ENCODE measurements around the gene PADI2. TPM values are rescaled to one million over a fixed set of nuclear protein-coding genes. Genes with fewer than 3 reads are reported as not detected.

The PADI2 gene
- total RNA-seq, 4 donors from 2014 or later: 2.2 to 26.7 (median 15.3) TPM

DNA sequence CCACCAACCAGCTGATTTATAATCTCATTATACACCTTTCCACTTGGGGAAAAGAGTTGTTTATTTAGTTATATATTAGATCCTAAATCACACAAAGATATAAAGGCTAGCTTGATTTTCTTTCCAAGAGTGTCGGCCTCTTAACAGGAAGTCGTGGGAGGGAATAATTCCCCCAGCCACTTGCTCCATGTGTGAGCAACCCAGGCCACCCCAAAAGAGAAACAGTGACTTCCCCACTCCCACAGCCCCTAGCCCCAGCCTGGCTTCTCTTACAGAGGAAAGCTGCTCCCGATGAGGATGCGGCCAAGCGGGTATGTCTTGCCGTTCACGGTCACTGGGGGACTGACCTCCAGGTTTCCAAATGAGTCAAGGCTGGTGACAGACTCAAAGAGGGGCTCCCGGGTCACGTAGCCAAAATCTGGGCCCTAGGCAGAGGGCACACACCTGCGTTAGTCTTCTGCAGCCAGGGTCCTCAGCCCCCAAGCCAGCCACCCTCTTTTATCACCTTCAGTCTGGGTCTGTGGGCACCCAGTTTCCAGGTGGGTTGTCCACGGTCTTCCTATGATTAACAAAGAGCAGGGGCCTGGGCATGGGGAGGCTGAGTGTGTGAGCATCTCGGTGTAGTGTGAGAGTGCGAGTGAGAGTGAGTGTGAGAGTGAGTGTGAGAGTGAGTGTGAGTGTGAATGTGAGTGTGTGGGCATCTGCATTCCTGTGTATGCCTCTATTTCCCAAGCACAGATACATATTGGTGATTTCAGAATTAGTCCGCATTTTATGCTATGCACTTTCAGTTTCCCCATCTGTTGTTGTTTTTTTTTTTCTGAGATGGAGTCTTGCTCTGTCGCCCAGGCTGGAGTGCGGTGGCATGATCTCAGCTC is 40.0 kb downstream of the PADI2 start:
- WGBS, 2 donors: 84 to 89% methylated on average over 16 of the region's 16 CpGs
- TF ChIP-seq POLR2A (IDR thresholded peaks at IDR 0.05): no peak
- TF ChIP-seq, protein P1, sequence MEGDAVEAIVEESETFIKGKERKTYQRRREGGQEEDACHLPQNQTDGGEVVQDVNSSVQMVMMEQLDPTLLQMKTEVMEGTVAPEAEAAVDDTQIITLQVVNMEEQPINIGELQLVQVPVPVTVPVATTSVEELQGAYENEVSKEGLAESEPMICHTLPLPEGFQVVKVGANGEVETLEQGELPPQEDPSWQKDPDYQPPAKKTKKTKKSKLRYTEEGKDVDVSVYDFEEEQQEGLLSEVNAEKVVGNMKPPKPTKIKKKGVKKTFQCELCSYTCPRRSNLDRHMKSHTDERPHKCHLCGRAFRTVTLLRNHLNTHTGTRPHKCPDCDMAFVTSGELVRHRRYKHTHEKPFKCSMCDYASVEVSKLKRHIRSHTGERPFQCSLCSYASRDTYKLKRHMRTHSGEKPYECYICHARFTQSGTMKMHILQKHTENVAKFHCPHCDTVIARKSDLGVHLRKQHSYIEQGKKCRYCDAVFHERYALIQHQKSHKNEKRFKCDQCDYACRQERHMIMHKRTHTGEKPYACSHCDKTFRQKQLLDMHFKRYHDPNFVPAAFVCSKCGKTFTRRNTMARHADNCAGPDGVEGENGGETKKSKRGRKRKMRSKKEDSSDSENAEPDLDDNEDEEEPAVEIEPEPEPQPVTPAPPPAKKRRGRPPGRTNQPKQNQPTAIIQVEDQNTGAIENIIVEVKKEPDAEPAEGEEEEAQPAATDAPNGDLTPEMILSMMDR (IDR thresholded peaks at IDR 0.05): no peak
- DNase-seq (ENCODE audit: low spot score in 2 of 2): no peak
- H3K4me3 ChIP-seq (ENCODE audit: low read depth, poor library complexity, severe bottlenecking): no peak overlapping the region
- intact Hi-C loops (cut with DNase I; ENCODE audit: low total_unique reads): no loop called here

DNA sequence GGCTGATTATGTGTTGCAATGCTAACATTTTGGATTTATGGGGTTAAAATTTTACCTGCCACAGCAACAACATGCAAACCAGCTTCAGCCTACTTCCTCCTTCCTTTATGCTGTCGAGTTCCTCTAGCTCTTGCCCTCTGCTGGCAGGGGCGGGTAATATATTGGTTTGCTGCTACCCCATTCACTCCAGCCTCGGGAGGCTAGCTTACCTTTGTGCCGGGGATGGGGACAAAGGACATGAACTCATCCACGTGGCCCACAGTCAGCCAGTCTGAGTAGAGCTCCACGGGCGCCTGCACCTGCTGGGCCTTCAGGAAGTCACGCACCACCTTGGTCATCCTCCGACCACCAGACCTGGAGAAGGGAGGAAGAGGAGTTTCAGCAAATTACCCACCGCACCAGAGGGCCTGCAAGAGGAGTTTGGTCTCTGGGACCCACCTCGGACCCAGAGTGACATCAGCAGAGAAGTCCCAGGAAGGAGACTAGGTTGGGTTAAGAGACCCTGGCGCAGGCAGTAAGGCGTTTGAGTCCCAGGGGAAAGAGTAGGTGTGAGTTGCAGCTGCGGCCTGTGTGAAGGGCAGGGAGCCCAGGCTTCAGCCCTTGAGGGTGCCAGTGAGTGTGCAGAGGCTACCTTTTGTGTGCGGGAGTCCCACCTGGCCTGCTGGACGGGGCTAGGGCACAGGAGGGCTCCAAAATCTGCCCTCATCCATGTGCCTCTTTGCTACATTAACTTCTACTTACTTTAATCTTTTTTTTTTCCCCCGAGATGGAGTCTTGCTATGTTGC is 43.6 kb downstream of the PADI2 start:
- intact Hi-C loops (cut with DNase I; ENCODE audit: low total_unique reads): no loop called here
- DNase-seq (ENCODE audit: low spot score in 2 of 2): no peak
- TF ChIP-seq, protein P1 (IDR thresholded peaks at IDR 0.05): no peak
- no peak for TF ChIP-seq POLR2A (IDR thresholded peaks at IDR 0.05)
- WGBS, 2 donors: 73 to 76% methylated on average over 16 to 17 of the region's 17 CpGs
- no peak overlapping the region for H3K4me3 ChIP-seq (ENCODE audit: low read depth, poor library complexity, severe bottlenecking)

DNA sequence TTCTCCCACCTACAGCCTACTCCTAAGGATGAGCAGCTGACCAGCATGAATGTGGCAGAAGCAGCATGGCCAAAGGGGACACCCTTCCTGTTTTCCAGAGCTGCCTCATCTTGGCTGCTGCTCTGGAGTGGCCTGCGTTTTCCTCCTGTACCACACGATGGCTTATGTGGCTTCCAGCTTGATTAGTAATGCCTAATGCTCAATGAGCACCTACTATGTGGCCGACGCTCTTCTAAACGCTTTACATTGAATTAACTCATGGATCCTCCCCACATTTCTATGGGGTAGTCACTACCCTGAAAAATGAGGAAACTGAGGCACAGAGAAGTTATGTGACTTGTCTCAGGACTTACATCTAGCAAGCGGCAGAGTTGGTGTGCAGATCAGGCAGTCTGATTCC is 47.5 kb downstream of the PADI2 start:
- WGBS, 2 donors: 76 to 82% methylated on average over 6 of the region's 6 CpGs
- DNase-seq (ENCODE audit: low spot score in 2 of 2): no peak
- H3K4me3 ChIP-seq (ENCODE audit: low read depth, poor library complexity, severe bottlenecking): no peak overlapping the region
- intact Hi-C loops (cut with DNase I; ENCODE audit: low total_unique reads): no loop called here
- no peak for TF ChIP-seq POLR2A (IDR thresholded peaks at IDR 0.05)

DNA sequence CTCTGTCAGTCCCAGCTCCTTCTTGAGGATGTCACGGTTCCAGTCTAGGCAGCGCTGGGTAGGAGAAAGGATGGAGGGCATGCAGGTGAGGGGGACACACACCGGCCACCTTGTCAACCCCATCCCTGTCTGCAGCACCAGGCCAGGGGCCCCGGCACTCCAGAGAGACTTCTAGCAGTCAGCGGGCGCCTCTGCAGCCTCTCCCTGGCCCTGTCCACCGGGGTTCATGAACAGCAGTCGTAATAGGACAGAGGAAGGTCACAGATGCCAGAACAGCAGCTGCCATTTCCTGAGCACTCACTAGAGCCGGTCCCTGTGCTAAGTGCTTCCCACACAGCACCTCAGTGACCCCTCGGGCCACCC is 49.1 kb downstream of the PADI2 start:
- intact Hi-C loops (cut with DNase I; ENCODE audit: low total_unique reads): no loop called here
- DNase-seq (ENCODE audit: low spot score in 2 of 2): no peak
- H3K4me3 ChIP-seq (ENCODE audit: low read depth, poor library complexity, severe bottlenecking): no peak overlapping the region
- WGBS, 2 donors: 78 to 79% methylated on average over 10 of the region's 10 CpGs
- no peak for TF ChIP-seq POLR2A (IDR thresholded peaks at IDR 0.05)
- TF ChIP-seq, protein P1 (IDR thresholded peaks at IDR 0.05): no peak

DNA sequence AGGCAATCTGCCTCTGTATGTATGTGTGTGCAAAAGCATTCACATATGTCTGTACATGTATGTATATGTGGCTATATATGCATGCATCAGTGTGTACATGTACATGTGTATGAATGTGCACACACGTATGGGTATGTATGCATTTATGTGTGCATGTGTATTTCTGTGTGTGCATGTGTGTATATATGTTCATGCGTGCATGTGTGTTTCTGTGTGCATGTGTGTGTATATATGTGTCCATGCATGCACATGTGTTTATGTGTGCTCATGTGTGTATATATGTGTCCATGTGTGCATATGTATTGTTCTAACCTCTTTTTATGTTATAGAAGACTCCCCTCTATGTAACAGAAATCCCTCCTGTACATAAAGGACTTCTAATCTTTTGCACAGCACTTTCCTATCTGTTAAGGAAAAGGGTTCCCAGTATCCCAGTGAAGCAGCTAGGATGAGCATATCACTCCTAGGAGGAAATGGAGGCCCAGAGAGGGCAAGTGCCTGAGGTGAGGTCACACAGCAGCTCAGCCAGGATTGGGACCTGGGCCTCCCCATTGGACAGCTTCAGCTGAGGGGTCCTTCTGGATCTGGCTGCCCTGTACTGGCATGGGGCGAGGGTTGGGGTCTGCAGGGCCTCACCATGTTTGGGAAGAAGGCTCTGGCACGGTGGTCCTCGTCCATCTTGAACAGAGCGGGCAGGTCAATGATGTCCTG is 49.6 kb downstream of the PADI2 start:
- WGBS, 2 donors: 81 to 91% methylated on average over 6 of the region's 6 CpGs
- intact Hi-C loops (cut with DNase I; ENCODE audit: low total_unique reads): loop anchor here (10.0 kb wide), 1 partner anchor 165 kb away; no protein-coding TSS in a partner anchor
- H3K4me3 ChIP-seq (ENCODE audit: low read depth, poor library complexity, severe bottlenecking): no peak overlapping the region
- DNase-seq (ENCODE audit: low spot score in 2 of 2): no peak
- TF ChIP-seq, protein P1 (IDR thresholded peaks at IDR 0.05): no peak
- TF ChIP-seq POLR2A (IDR thresholded peaks at IDR 0.05): no peak
